GM23248 (cell line): ENCODE results near the gene PEMT. TPM values are rescaled to one million over a fixed set of nuclear protein-coding genes. Genes with fewer than 3 reads are reported as not detected.

Experiments
- DNase-seq: peaks from one replicate; pipeline ENCODE4 v3.0.0-alpha.2; 2015
- H2AFZ ChIP-seq: fragments of 200-600 bp; sonication (generic); 2 replicates; pipeline ENCODE4 v1.6.1; 2016; ENCODE audit warnings: antibody characterized with exemption
- H3F3A ChIP-seq: fragments of 200-600 bp; sonication (generic); 2 replicates; pipeline ENCODE4 v1.6.1; 2016; ENCODE audit warnings: mild to moderate bottlenecking, antibody characterized with exemption, mixed run types; ENCODE audit not compliant: insufficient read depth
- H3K27ac ChIP-seq: fragments of 200-600 bp; sonication (generic); 2 replicates; pipeline ENCODE4 v1.5.1; 2016; ENCODE audit warnings: mild to moderate bottlenecking
- H3K27me3 ChIP-seq: fragments of 200-600 bp; sonication (generic); replicated peaks from 2 replicates; pipeline ENCODE4 v1.6.1; 2016; ENCODE audit warnings: mild to moderate bottlenecking; ENCODE audit not compliant: insufficient read depth
- H3K36me3 ChIP-seq: fragments of 200-600 bp; sonication (generic); 2 replicates; pipeline ENCODE4 v1.6.1; 2016; ENCODE audit warnings: low read depth, mild to moderate bottlenecking
- H3K4me1 ChIP-seq: fragments of 200-600 bp; sonication (generic); 2 replicates; pipeline ENCODE4 v1.6.1; 2016; ENCODE audit warnings: mild to moderate bottlenecking; ENCODE audit not compliant: insufficient read depth
- H3K4me2 ChIP-seq: fragments of 200-600 bp; sonication (generic); one replicate; pipeline ENCODE4 v1.6.1; 2016; ENCODE audit warnings: mild to moderate bottlenecking; ENCODE audit not compliant: unreplicated experiment
- H3K4me3 ChIP-seq: fragments of 200-600 bp; sonication (generic); 2 replicates; pipeline ENCODE4 v1.5.1; 2016; ENCODE audit warnings: mild to moderate bottlenecking
- H3K79me2 ChIP-seq: fragments of 200-600 bp; sonication (generic); 2 replicates; pipeline ENCODE4 v1.6.1; 2016; ENCODE audit warnings: mild to moderate bottlenecking; ENCODE audit not compliant: insufficient read depth
- H3K9ac ChIP-seq: fragments of 200-600 bp; sonication (generic); 2 replicates; pipeline ENCODE4 v1.6.1; 2016; ENCODE audit warnings: mild to moderate bottlenecking
- H3K9me2 ChIP-seq: fragments of 200-600 bp; sonication (generic); 2 replicates; pipeline ENCODE4 v1.6.1; 2016; ENCODE audit warnings: mixed run types, mild to moderate bottlenecking, moderate library complexity; ENCODE audit not compliant: insufficient read depth
- H3K9me3 ChIP-seq: fragments of 200-600 bp; sonication (generic); one replicate; pipeline ENCODE4 v1.6.1; 2017; ENCODE audit warnings: low read depth
- H4K20me1 ChIP-seq: fragments of 200-600 bp; sonication (generic); 2 replicates; pipeline ENCODE4 v1.6.0; 2016; ENCODE audit not compliant: insufficient read depth
- EZH2 ChIP-seq: fragments of 200-600 bp; sonication (generic); IDR thresholded peaks from 2 replicates; pipeline ENCODE4 v1.6.1; 2018; ENCODE audit warnings: antibody characterized with exemption, mild to moderate bottlenecking; ENCODE audit not compliant: insufficient read depth, poor library complexity, severe bottlenecking
- EZH2phosphoT487 ChIP-seq: fragments of 200-600 bp; sonication (generic); IDR thresholded peaks from 2 replicates; pipeline ENCODE4 v1.6.1; 2018; ENCODE audit warnings: antibody characterized with exemption, moderate library complexity, mild to moderate bottlenecking, low read depth; ENCODE audit not compliant: insufficient read depth
- WGBS, 2 experiments: methylation state at CpG; one replicate each; pipeline ENCODE4 v1.1.6; 2015 to 2017; ENCODE audit warnings: low lambda C conversion rate in 2 of 2, low coverage in 1 of 2; ENCODE audit errors: missing lambda C conversion rate in 2 of 2; 5-methylcytosine and 5-hydroxymethylcytosine counted together
- in situ Hi-C: fragments of 300-500 bp; cut with MboI; formaldehyde crosslinking; loops from 2 replicates; pipeline ENCODE4 v1.15.0; 2020
- polyA plus RNA-seq: library from polyadenylated mRNA; unstranded; fragments of >200 nt; fragmentation: Nextera tagmentation; extraction: Ambion mirVana; gene quantifications from 2 replicates; pipeline ENCODE4 v1.2.1, GENCODE V29; 2016
- total RNA-seq: library from RNA; depleted of rRNA; stranded (reverse); fragments of >200 nt; shearing (Covaris generic); gene quantifications from 2 replicates; pipeline ENCODE4 v1.2.3, GENCODE V29; 2014

The PEMT gene
- total and polyA plus RNA-seq, 2 experiments from 2014 or later: 62.0 to 68.7 TPM

GRCh38 chr17:17606416-17607000 is 15.0 kb upstream of the PEMT start:
- H3K9me2 ChIP-seq: no peaks in the 10 kb centered on the region
- peak overlapping the region; percentile 71 for H3K27ac ChIP-seq
- peak overlapping the region; percentile 48 for H3K4me2 ChIP-seq
- TF ChIP-seq EZH2phosphoT487 (no peak), EZH2 (no peak)
- no peaks in the 10 kb centered on the region for H3K27me3 ChIP-seq
- DNase-seq: peak; percentile 69
- peaks cover 15% of the 10 kb centered on the region for H3F3A ChIP-seq
- no peaks in the 10 kb centered on the region for H4K20me1 ChIP-seq
- 2 to 4% methylated on average over 6 to 7 of the region's 7 CpGs for WGBS, 2 experiments
- peak overlapping the region; percentile 56 for H3K9ac ChIP-seq
- 0 out of 2 replicates have a peak overlapping the region, but pooled peaks have one; percentile 15 for H3K4me3 ChIP-seq
- H3K79me2 ChIP-seq: no peaks in the 10 kb centered on the region
- peak overlapping the region; percentile 53 for H2AFZ ChIP-seq
- peaks cover 18% of the 10 kb centered on the region for H3K4me1 ChIP-seq
- no peaks in the 10 kb centered on the region for H3K9me3 ChIP-seq
- in situ Hi-C loops: no loop called here
- no peaks in the 10 kb centered on the region for H3K36me3 ChIP-seq

- peaks cover 18% of the 10 kb centered on the region for H3K4me1 ChIP-seq
- peak overlapping the region; percentile 53 for H2AFZ ChIP-seq
- H3K27me3 ChIP-seq: no peaks in the 10 kb centered on the region
- H3F3A ChIP-seq: peaks cover 15% of the 10 kb centered on the region
- peak overlapping the region; percentile 56 for H3K9ac ChIP-seq
- peak; percentile 86 for DNase-seq
- no peaks in the 10 kb centered on the region for H3K9me3 ChIP-seq
- WGBS, 2 experiments: 2 to 4% methylated on average over 4 of the region's 4 CpGs
- H3K27ac ChIP-seq: peak overlapping the region; percentile 71
- H3K4me2 ChIP-seq: peak overlapping the region; percentile 48
- in situ Hi-C loops: no loop called here
- no peaks in the 10 kb centered on the region for H3K36me3 ChIP-seq
- H4K20me1 ChIP-seq: no peaks in the 10 kb centered on the region
- H3K79me2 ChIP-seq: no peaks in the 10 kb centered on the region
- peak overlapping the region; percentile 17; the same call in 1 of the 2 replicates for H3K4me3 ChIP-seq
- H3K9me2 ChIP-seq: no peaks in the 10 kb centered on the region
- TF ChIP-seq EZH2phosphoT487 (no peak), EZH2 (no peak)
Measured at GRCh38 chr17:17605729-17606088, 14.2 kb upstream of the PEMT start.

GRCh38 chr17:17605083-17605728 is 13.7 kb upstream of the PEMT start:
- in situ Hi-C loops: no loop called here
- Histone ChIP-seq H3K4me2 (peak overlapping the region; percentile 48), H3K9me2 (no peaks in the 10 kb centered on the region), H3K9ac (no peak overlapping the region), H3K79me2 (no peaks in the 10 kb centered on the region), H3K36me3 (no peaks in the 10 kb centered on the region), H2AFZ (peak overlapping the region; percentile 53; the same call in 1 of the 2 replicates), H3K4me1 (peaks cover 18% of the 10 kb centered on the region), H3K9me3 (no peaks in the 10 kb centered on the region), H4K20me1 (no peaks in the 10 kb centered on the region), H3K27ac (peak overlapping the region; percentile 71), H3K27me3 (no peaks in the 10 kb centered on the region), H3F3A (peaks cover 15% of the 10 kb centered on the region), H3K4me3 (peak overlapping the region; percentile 17; the same call in 1 of the 2 replicates)
- DNase-seq: peak; percentile 26
- no peak for TF ChIP-seq EZH2phosphoT487
- no peak for TF ChIP-seq EZH2
- WGBS, 2 experiments: 57 to 61% methylated on average over 14 of the region's 14 CpGs

GRCh38 chr17:17603895-17604225 is 12.4 kb upstream of the PEMT start:
- H3K9ac ChIP-seq: no peak overlapping the region
- no peak for DNase-seq
- no peak overlapping the region for H2AFZ ChIP-seq
- no peaks in the 10 kb centered on the region for H4K20me1 ChIP-seq
- H3F3A ChIP-seq: peaks cover 15% of the 10 kb centered on the region
- no peak overlapping the region for H3K4me3 ChIP-seq
- TF ChIP-seq EZH2 (no peak), EZH2phosphoT487 (no peak)
- WGBS, 2 experiments: 100% methylated on average over 1 of the region's 1 CpG
- H3K9me2 ChIP-seq: no peaks in the 10 kb centered on the region
- no peaks in the 10 kb centered on the region for H3K79me2 ChIP-seq
- no peak overlapping the region for H3K4me2 ChIP-seq
- peaks cover 18% of the 10 kb centered on the region for H3K4me1 ChIP-seq
- no peaks in the 10 kb centered on the region for H3K27me3 ChIP-seq
- H3K27ac ChIP-seq: no peak overlapping the region
- no peaks in the 10 kb centered on the region for H3K9me3 ChIP-seq
- in situ Hi-C loops: no loop called here
- H3K36me3 ChIP-seq: no peaks in the 10 kb centered on the region
